Erythroblast (primary cell): ENCODE results near the gene SYNPO2L.
"Not testable (repeated sequence)": the region's sequence is repeated elsewhere in the genome, so short reads cannot be mapped to it uniquely, and the experiment has no call there.

Experiments
- GATA1 ChIP-seq: IDR thresholded peaks from 2 replicates; pipeline ENCODE4 v1.6.1; 2011; ENCODE audit warnings: low read depth, mild to moderate bottlenecking, control low read depth, low read length, moderate library complexity
- POLR2A ChIP-seq: IDR thresholded peaks from 2 replicates; pipeline ENCODE4 v1.6.1; 2011; ENCODE audit warnings: mild to moderate bottlenecking, low read length

GRCh38 chr10:73690755-73691154 is 34.9 kb upstream of the SYNPO2L start:
- TF ChIP-seq POLR2A, GATA1: not testable (repeated sequence)
